Fibroblast of lung (primary cell): ENCODE measurements around the gene NPAT. TPM values are rescaled to one million over a fixed set of nuclear protein-coding genes. Genes with fewer than 3 reads are reported as not detected.
"Not testable (repeated sequence)": the region's sequence is repeated elsewhere in the genome, so short reads cannot be mapped to it uniquely, and the experiment has no call there.

ENCODE experiments used
- DNase-seq, 2 donors: peaks; one replicate each; pipeline versions ENCODE4 v3.0.0 to v3.0.0-alpha.2; 2010; ENCODE audit warnings: low read depth in 2 of 2
- H2AFZ ChIP-seq: 2 replicates; pipeline ENCODE4 v1.5.1; 2012; ENCODE audit warnings: low read length, control low read depth, inconsistent platforms
- H3K27ac ChIP-seq: 2 replicates; pipeline ENCODE4 v1.5.1; 2011; ENCODE audit warnings: low read length, control low read depth; ENCODE audit not compliant: insufficient read depth
- H3K27me3 ChIP-seq: 2 replicates; pipeline ENCODE4 v1.5.1; 2011; ENCODE audit warnings: mild to moderate bottlenecking, low read length; ENCODE audit not compliant: control insufficient read depth, insufficient read depth
- H3K36me3 ChIP-seq: 2 replicates; pipeline ENCODE4 v1.5.1; 2011; ENCODE audit warnings: low read length; ENCODE audit not compliant: control insufficient read depth, insufficient read depth
- H3K4me1 ChIP-seq: 2 replicates; pipeline ENCODE4 v1.5.1; 2011; ENCODE audit warnings: low read length; ENCODE audit not compliant: control insufficient read depth, insufficient read depth; ENCODE audit errors: extremely low read depth
- H3K4me2 ChIP-seq: 2 replicates; pipeline ENCODE4 v1.5.1; 2011; ENCODE audit warnings: low read length, control low read depth; ENCODE audit not compliant: insufficient read depth; ENCODE audit errors: extremely low read depth
- H3K4me3 ChIP-seq, 4 experiments: fragments of 200-600 bp in 1 of 4; sonication (generic) in 1 of 4; replicated peaks in 1 of 4; 2 replicates each; pipeline ENCODE4 v1.5.1; 2011 to 2016; ENCODE audit warnings: low read length in 4 of 4, low read depth in 3 of 4, mild to moderate bottlenecking in 3 of 4, control low read depth in 2 of 4, inconsistent platforms in 1 of 4, mixed read lengths in 1 of 4; ENCODE audit not compliant: insufficient read depth in 1 of 4; ENCODE audit errors: control extremely low read depth in 1 of 4
- H3K79me2 ChIP-seq: 2 replicates; pipeline ENCODE4 v1.5.1; 2012; ENCODE audit warnings: mild to moderate bottlenecking, low read length, inconsistent platforms; ENCODE audit not compliant: control insufficient read depth, insufficient read depth
- H3K9ac ChIP-seq: 2 replicates; pipeline ENCODE4 v1.5.1; 2011; ENCODE audit warnings: mild to moderate bottlenecking, low read length, control low read depth; ENCODE audit not compliant: insufficient read depth
- H3K9me3 ChIP-seq: 2 replicates; pipeline ENCODE4 v1.5.1; 2012; ENCODE audit warnings: low read depth, low read length; ENCODE audit not compliant: control insufficient read depth, insufficient read depth
- H4K20me1 ChIP-seq: 2 replicates; pipeline ENCODE4 v1.5.1; 2011; ENCODE audit warnings: low read length; ENCODE audit not compliant: control insufficient read depth, insufficient read depth; ENCODE audit errors: extremely low read depth
- CTCF ChIP-seq, 2 donors: IDR thresholded peaks in 1 of 2; conservative IDR thresholded peaks in 1 of 2; 1 replicate in 1 of 2; 2 replicates in 1 of 2; pipeline ENCODE4 v1.5.1; 2011 to 2012; ENCODE audit warnings: low read length in 2 of 2, control low read depth in 1 of 2, inconsistent platforms in 1 of 2, low read depth in 1 of 2, mild to moderate bottlenecking in 1 of 2
- EZH2 ChIP-seq: IDR thresholded peaks from 2 replicates; pipeline ENCODE4 v1.5.1; 2012; ENCODE audit warnings: low read length, control low read depth, mild to moderate bottlenecking; ENCODE audit errors: missing control alignments
- polyA plus RNA-seq, 2 donors: library from polyadenylated mRNA; depleted of rRNA in 1 of 2; stranded (reverse) in 1 of 2; unstranded in 1 of 2; fragments of >200 nt; gene quantifications; 2 replicates each; pipeline ENCODE4 v1.2.1, GENCODE V29; 2011 to 2012; ENCODE audit warnings: missing spikeins in 1 of 2
- total RNA-seq: library from RNA; depleted of rRNA; stranded (reverse); fragments of >200 nt; gene quantifications from 2 replicates; pipeline ENCODE4 v1.2.1, GENCODE V29; 2014

Gene NPAT
- total and polyA plus RNA-seq, 2 donors (not counting 1 experiment from before 2014, with no cell fraction given) = 10.9 to 12.7 TPM

DNA sequence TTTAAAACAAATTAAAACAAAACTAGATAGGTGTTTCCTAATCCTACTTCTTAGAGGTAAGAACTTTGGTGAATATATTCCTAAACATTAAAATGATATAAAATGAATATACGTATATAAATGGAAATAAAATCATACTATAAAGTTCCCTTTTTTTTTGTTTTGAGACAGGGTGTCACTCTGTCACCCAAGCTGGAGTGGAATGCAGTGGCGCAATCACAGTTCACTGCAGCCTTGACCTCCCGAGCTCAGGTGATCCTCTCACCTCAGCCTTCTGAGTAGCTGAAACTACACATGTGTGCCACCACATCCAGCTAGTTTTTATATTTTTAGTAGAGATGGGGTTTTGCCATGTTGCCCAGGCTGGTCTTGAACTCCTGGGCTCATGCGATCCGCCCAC, 44.9 kb downstream of the NPAT start:
- H3K27me3 ChIP-seq = no peaks in the 10 kb centered on the region
- no peak overlapping the region for H2AFZ ChIP-seq
- no peak for DNase-seq
- H3K9me3 ChIP-seq = no peaks in the 10 kb centered on the region
- H4K20me1 ChIP-seq = no peaks in the 10 kb centered on the region
- H3K9ac ChIP-seq = no peak overlapping the region
- no peak overlapping the region for H3K4me2 ChIP-seq
- no peak overlapping the region for H3K4me3 ChIP-seq
- no peaks in the 10 kb centered on the region for H3K79me2 ChIP-seq
- H3K36me3 ChIP-seq = peaks cover 2% of the 10 kb centered on the region
- TF ChIP-seq EZH2 = no peak
- no peak for TF ChIP-seq CTCF (conservative IDR thresholded peaks at IDR 0.05 in 1 of 2, IDR thresholded peaks at IDR 0.05 in 1 of 2; ENCODE audit: low read depth in 1 of 2, low read length in 2 of 2)
- no peak overlapping the region for H3K27ac ChIP-seq
- H3K4me1 ChIP-seq = no peaks in the 10 kb centered on the region

DNA sequence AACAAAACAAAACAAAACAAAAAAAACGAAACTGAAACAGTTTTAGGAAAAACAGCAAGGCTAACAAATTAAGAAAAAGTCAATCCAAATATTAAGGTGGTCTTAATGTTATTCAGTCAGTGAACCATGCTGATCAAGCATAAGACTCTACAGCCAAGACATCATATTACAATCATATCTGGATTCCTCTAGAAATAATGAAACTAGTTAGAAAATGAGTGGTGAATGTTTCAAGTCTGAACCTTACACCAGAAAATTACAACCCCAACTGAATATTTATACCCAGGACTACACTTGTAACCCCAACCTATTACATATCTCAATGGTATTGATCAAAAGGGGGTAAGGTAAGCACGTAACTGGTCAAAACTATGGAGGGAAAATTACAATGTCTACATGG, 52.3 kb downstream of the NPAT start:
- no peaks in the 10 kb centered on the region for H4K20me1 ChIP-seq
- H3K36me3 ChIP-seq = peaks cover 3% of the 10 kb centered on the region
- H3K4me2 ChIP-seq = peak overlapping the region; percentile 34
- no peak overlapping the region for H3K27ac ChIP-seq
- H3K79me2 ChIP-seq = no peaks in the 10 kb centered on the region
- no peaks in the 10 kb centered on the region for H3K27me3 ChIP-seq
- H2AFZ ChIP-seq = no peak overlapping the region
- no peak overlapping the region for H3K9ac ChIP-seq
- no peaks in the 10 kb centered on the region for H3K9me3 ChIP-seq
- DNase-seq = no peak
- no peak for TF ChIP-seq EZH2
- no peak for TF ChIP-seq CTCF (conservative IDR thresholded peaks at IDR 0.05 in 1 of 2, IDR thresholded peaks at IDR 0.05 in 1 of 2; ENCODE audit: low read depth in 1 of 2, low read length in 2 of 2)
- peak overlapping the region in 2 of 4 experiments; percentile 1 to 14 for H3K4me3 ChIP-seq
- no peaks in the 10 kb centered on the region for H3K4me1 ChIP-seq

GRCh38 chr11:108167624-108168023, 54.8 kb downstream of the NPAT start:
- no peaks in the 10 kb centered on the region for H3K27me3 ChIP-seq
- no peak overlapping the region for H3K9ac ChIP-seq
- H3K9me3 ChIP-seq = no peaks in the 10 kb centered on the region
- H3K36me3 ChIP-seq = peaks cover 3% of the 10 kb centered on the region
- H3K4me3 ChIP-seq = no peak overlapping the region
- DNase-seq = no peak
- H4K20me1 ChIP-seq = no peaks in the 10 kb centered on the region
- TF ChIP-seq EZH2 = no peak
- no peak for TF ChIP-seq CTCF (conservative IDR thresholded peaks at IDR 0.05 in 1 of 2, IDR thresholded peaks at IDR 0.05 in 1 of 2; ENCODE audit: low read depth in 1 of 2, low read length in 2 of 2)
- no peaks in the 10 kb centered on the region for H3K79me2 ChIP-seq
- H3K4me1 ChIP-seq = no peaks in the 10 kb centered on the region
- H2AFZ ChIP-seq = no peak overlapping the region
- no peak overlapping the region for H3K27ac ChIP-seq
- H3K4me2 ChIP-seq = no peak overlapping the region

- not testable (repeated sequence) for H3K79me2 ChIP-seq, H3K36me3 ChIP-seq, H3K4me1 ChIP-seq, H3K9me3 ChIP-seq, H3K4me3 ChIP-seq, H2AFZ ChIP-seq, DNase-seq, H3K4me2 ChIP-seq, H4K20me1 ChIP-seq, H3K27me3 ChIP-seq, H3K9ac ChIP-seq, H3K27ac ChIP-seq
Observed at GRCh38 chr11:108162878-108163277, 59.6 kb downstream of the NPAT start.
